GM18526 (cell line): ENCODE data around the gene RIMKLA.

Source experiments
- POLR2A ChIP-seq: IDR thresholded peaks from 3 replicates; pipeline ENCODE4 v1.6.1; 2011; ENCODE audit not compliant: insufficient read length; ENCODE audit errors: extremely low read depth

The RIMKLA gene

DNA sequence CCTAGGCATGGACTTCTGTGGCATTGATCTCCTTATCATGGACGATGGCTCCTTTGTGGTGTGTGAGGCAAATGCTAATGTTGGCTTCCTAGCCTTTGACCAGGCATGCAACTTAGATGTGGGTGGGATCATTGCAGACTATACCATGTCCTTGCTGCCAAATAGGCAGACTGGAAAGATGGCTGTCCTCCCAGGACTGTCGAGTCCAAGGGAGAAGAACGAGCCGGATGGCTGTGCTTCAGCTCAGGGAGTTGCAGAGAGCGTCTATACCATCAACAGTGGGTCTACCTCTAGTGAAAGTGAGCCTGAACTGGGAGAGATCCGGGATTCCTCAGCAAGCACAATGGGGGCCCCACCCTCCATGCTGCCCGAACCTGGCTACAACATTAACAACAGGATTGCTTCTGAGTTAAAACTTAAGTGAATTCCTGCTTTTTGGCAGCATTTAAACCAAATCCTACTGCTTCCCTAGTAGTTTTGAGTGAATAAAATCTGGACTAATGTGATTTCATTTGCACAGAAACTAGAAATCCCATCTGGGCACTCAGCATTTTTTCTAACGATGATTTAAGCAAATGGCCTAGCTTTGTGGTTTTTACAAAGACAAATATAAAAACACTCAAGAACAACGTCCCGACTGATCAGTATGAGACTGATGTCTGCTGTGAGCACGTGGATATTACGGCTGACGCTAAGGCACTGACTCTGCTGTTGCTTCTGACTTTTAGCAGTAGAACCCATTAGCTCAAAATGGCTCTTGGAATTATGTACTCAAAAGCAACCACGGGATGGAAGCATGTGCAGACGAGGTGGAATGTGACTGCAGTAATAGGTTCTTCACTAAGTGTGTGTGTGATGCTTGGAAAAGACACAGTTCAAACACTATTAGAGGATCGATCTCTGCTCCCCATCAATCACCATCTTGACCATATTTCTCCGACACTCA is 34.2 kb downstream of the RIMKLA start:
- TF ChIP-seq POLR2A: no peak

GRCh38 chr1:42417166-42417565 is 36.6 kb downstream of the RIMKLA start:
- TF ChIP-seq POLR2A: no peak

- TF ChIP-seq POLR2A: no peak
These were observed 37.9 kb downstream of the RIMKLA start for GRCh38 chr1:42418516-42418915.

GRCh38 chr1:42419126-42419821 is 38.7 kb downstream of the RIMKLA start:
- no peak for TF ChIP-seq POLR2A

DNA sequence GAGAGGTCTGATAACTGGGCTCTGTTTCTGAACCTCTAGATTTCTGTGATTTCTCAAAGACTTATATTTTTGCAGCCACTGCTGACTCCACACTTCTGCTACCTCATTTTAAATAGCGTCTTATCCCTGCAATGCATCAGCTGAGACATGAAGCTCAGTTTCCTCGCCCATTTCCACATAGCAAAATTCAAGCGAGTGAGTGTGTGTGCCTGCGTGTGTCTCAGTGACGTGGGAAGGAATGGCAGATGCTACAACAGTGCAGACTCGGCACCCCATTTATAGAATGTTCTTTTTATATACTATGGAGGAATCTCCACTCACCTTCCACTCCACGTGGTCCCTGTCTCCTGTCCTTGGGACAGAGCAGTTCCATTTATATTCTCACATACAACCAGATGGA is 39.5 kb downstream of the RIMKLA start:
- no peak for TF ChIP-seq POLR2A

DNA sequence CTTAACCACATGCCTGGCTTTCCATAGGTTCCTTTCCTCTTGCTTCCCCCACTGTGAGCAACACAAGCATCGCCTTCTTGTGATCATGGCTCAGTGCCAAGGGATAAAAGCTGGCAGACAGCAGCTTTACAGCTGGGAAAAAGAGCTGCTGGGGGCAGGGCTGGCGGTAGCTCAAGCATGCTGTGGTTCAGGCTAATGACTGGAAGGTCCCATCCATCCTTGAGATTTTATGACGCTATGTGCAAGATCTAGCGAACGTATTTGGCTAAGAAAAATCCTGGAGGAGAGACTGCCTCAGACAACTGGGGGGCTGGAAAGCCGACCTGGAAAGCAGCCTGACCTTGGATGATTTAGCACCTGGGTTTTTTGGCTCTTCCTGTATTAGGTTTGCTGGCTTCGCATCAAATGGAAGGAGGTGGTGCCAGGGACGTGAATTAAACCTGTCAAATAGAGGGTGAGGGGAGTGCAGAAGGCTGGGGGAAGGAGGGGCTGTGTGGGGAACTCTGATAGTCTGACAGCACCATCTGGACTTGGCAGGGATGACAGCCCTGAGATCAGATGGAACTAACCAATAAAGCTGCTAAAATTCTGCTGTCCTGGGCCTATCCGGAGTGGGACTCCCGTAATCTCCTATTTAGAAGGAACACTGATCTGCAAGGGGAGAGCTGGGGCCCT is 40.5 kb downstream of the RIMKLA start:
- no peak for TF ChIP-seq POLR2A

GRCh38 chr1:42422737-42423136 is 42.1 kb downstream of the RIMKLA start:
- TF ChIP-seq POLR2A: no peak

DNA sequence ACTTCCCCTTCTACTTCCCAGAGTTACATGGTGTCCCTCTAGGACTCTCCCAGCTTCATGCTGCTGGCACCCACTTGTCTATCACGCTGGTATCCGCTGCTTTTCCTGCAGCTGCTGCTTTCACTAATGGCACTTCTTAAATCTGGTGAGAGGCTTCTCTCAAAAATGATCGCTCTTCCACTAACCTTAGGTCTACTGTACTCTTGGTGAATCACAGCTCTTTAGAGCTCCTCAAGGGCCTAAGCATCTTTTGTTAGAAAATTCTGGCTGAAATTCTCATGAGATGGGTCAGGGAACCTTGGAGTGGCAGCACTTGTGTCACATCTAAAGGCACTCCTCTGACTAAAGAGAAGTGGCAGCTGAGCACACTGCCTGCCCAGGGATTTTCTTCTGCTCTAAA is 43.1 kb downstream of the RIMKLA start:
- TF ChIP-seq POLR2A: no peak

DNA sequence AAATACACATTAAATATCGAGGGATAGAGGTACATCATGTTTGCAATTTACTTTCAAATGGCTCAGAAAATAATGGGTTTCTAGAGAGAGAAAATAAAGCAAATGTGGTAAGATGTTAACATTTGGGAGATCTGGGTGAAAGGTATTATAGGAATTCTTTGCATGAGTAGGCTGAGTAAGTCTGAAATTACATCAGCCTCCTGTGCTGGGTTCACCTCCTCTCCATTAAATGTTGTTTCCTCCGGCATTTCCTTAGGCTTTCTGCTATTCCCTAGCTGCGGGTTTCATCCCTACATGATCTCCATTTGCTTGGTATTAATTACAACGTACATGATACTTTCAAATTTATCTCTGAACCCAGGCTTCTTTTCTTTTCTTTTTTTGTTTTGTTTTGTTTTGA is 43.6 kb downstream of the RIMKLA start:
- no peak for TF ChIP-seq POLR2A

GRCh38 chr1:42427240-42427639 is 46.6 kb downstream of the RIMKLA start:
- TF ChIP-seq POLR2A: no peak

GRCh38 chr1:42429603-42430002 is 49.0 kb downstream of the RIMKLA start:
- no peak for TF ChIP-seq POLR2A

GRCh38 chr1:42430286-42431135 is 49.9 kb downstream of the RIMKLA start:
- TF ChIP-seq POLR2A: no peak

- no peak for TF ChIP-seq POLR2A
These were observed 50.9 kb downstream of the RIMKLA start for GRCh38 chr1:42431514-42431913.

DNA sequence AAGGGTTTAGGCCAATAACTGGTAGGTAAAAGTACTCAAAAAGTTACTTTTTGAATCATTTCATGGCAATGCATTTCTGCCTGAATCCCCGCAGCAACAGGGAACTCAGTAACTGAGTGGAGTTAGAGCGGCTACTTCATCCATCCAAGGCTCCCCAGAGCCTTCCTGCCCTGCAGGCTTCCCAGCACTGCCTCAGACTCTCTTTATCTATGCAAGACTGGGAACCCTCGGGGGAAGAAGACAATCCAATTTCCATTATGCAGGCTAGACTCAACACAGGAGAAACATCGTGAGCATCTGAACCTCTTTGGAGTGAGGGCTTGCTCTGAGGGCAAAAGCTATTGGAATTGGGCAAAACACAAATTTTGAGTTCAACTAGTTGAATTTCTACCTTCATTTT is 52.1 kb downstream of the RIMKLA start:
- TF ChIP-seq POLR2A: no peak

DNA sequence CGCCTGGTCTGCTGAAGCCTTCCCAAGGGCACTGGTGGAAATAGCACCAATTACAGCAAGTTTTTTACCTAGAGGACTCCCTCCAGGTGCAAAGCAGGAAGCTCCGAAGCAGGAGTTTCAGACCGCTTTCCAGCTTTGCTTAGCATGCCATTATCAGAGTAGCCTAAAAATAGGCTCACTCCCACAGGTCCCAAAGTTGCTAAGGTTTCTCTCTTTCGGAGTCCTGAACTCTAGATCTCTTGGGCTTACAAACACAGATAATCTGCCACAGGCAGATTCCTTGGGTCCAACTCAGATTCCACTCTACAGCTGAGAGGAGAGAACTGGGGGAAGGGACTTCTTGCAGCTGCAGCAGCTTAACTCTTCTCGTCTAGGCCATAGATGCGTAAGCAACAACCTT is 52.8 kb downstream of the RIMKLA start:
- TF ChIP-seq POLR2A: no peak
